ENCODE measurements around the gene TMC3.

The TMC3 gene

DNA sequence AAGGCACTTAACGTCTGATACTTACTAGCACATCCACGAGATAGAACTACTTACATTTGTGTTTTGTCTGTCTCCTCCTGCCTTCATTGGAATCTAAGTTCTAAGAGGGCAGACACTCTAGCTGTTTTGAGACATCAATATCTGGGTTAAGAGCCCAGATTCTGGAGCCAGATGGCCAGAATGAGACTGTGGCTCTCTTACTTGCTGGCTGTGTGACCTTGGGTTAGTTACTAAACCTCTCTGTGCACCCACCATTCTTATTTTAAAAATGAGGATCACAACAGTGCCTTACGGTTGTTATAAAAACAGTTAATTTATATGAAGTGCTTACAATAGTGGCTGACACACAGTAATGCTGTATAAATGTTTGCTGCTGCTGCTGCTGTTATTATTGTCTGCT lies 57.7 kb downstream of the TMC3 start:
- no peak for DNase-seq

DNA sequence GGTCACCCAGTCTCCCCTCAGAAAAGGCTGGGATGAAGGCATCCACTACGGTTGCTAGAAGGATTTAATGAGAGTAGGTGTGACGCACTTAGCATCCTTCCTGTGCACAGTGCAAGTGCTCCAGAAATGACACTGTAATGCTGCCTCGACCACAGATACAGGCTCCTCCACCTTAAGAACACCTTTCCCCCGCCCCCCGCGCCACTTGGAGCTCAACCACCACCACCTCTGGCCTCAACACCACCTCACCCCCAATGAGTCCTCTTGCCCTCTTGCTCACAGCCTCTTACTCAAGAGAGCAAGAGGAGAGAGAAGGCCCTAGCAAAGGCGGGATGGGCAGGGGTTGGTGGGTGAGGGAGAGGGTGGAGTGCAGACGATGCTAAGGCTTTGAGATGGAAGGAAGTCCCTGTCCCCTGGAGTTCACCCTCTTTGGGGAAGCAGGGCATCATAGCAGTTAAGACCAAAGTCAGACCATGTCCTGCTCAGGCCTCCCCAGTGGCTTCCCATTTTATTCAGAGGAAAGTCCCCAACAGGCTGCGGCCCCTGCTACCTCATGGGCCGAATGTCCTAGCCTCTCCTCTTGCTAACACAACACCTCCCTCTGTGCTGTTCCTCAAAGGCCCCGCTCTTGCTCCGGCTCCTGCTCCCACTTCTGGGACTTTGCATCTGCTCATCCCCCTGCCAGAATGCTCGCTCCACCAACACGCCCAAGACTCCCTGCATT lies 58.4 kb downstream of the TMC3 start:
- no peak for DNase-seq

DNA sequence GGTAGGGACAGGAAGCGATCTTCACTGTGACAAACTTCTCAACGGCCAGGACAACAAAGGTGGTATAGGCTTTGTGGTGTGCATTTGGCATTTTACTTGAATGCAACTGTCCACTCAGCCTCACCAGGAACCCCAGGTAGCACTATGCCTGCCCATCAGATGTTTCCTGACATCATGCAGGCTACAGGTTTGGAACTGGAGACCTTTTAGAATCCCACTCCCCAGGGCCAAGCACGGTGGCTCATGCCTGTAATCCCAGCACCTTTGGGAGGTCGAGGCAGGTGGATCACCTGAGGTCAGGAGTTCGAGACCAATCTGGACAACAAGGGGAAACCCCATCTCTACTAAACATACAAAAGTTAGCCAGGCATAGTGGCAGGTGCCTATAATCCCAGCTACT lies 59.6 kb downstream of the TMC3 start:
- no peak for DNase-seq

DNA sequence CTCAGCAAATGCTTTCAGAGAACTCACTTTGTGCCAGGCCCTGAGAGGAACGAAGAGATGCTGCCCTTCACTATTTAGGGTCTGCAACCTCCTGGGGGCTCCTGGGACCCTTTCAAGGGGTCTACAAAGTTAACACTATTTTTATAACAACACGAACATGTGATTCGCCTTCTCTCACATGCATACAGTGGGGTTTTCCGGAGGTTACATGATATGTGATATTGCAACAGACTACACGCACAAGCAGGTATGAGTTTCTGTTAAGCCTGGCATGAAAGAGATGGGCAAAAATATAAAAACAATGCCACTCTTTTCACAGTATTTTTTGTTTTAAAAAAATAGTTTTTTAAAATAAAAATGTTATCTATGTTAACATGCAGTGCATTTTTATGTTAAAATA lies 60.3 kb downstream of the TMC3 start:
- no peak for DNase-seq

DNA sequence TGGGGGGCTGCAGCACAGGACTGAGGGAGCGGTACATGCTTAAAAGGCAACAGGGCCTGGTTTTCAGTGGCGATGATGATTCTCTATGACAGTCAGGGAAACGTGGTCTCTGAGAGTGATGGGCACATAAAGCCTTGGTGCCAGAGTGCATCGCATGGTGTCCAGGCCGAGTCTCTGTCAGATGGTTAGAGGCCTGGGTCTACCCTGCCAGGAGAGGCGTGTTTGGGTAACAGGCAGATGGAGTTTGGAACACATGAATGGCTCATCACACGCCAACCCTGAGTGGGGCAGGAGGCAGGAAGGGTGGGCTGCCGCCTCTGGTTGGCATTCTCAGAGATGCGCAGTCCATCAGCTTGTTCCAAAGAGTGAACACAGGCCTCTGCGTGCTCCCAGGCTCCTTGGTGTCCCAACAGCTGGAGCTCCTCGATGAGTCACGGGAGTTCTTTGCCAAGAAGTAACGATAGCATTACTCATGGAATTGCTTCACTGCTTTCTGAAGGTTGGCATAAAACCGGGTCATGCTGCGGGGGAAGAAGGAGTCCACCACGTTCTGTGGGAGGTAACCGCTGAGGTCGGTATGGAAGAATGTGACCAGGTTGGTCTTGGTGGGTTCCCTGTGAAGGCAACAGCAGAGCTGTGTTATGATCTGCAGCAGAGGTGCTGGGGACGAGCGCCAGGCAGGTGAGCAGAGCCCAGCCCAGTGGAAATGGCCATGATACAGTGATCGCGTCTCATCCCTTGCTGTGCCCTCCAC lies 61.0 kb downstream of the TMC3 start:
- DNase-seq = no peak

DNA sequence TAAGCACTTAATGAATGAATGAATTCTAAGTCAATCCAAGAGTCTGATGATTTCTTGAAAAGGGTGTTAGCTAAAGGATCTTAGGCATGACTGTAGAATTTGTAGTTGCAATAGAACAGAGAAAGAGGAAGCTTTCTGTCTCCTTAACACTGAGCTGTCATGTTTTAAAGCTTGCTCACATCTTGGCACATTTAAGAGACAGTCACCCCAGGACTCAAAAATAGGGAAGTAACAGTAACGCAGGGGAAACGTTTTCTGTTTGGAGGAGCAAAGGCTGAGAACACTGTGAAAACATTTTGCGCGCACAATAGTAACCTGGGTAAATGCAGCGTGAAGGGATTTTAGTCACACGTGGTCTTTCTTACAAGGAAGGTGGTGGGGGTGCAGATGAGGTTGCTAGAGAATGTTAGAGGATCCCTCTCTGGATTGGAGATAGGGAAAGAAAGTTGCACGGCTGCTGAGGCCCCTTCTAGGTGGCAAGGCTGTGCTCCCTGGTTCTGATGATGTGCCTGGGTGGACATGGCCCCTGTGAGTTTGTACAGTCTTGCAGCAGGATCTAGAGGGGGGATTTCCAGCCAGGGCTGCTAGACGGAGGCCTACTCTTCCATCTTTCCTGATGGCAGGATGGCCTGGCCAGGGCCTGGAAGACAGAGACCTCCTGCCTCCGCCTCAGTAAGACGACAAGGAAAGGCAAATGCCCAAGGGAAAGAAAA lies 62.1 kb downstream of the TMC3 start:
- DNase-seq = no peak

DNA sequence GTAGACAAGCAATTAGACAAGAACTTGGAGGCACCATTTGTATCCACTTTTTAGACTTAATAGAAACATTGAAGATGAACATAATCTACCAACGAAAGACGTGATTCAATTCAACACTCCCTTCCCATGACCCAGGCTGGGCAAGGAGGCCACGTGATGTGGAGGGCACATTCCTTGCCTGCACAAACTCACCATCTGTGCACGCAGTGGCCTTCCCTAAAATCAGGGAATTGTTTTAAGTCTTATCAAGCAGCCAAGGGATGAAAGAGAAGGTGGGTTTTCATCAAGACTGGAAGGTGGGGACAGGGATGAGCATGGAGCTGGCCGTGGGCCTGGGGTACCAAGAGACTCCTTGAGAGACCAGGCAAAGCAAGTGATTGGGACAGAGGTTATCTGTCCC lies 63.5 kb downstream of the TMC3 start:
- DNase-seq = no peak

DNA sequence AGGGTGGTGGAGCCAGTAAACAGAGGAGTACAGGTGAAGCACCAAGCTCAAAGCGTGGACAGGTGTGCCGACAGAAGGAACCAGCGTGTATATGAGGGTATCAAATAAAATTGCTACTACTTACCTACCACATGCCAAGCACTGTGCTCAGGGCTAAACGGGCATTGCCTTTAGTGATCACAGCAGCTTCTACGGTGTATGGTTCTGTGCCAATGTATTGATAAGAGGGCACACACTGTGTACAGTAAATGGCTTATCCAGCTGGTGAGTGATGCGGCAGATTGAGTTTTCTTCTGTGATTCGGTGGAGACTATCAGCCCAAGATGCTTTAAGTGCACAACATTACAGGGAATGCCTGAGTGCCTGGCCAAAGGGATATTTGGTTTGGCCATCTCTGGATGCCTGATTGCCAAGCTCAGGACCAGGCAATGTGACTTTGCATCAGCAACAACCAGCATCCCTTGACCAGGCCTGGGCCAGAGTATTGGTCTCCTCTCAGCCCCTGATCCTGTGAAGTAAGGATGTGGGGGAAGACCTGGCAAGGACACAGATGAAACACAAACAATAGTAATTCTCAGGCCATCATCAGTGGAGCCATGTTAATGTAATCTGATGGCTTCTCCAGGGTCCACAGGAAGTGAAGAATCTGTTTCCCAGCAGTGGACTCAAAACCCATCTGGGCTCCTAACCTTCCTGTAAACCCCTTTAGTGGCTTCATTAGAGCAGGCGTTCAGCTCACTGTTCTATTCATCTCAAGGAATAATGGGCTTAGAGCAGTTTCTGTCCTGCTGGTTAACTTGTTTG lies 64.2 kb downstream of the TMC3 start:
- no peak for DNase-seq

DNA sequence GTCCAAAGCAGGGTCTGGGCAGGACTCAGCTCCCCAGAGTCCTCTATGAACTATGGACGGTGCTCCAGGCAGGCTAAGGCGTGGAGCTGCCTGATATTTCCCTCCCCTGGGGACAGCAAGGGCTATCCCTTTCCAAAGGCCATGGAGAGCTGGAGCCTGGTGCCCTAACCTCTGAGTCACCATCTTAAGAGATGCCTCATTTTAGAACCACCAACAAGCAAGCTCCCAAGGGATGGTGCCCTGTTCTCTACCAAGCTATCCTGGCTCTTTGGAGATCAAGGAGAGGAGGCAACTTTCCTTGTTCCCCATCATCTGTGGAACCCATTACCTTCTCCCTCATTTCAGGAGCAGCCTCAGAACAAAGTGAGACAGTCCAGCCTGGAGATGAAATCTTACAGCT lies 65.8 kb downstream of the TMC3 start:
- DNase-seq = no peak

DNA sequence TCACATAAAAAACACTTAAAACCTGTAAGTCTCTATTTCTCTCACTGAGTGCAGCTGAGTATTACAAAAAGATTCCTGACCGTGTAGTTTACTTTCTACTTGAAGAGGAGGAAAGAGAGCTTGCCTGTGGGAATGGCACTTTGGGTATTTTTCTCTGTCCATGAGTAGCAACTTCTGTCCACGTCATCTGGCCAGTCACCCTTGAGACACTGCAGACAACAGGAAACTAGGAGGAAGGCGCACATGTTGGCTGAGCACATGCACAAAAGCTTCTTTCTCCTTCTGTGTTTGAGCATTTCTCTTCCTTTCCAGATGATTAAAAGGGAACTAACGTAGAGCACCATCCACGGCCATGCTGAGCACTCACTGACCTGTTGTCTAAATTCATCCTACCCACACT lies 69.8 kb downstream of the TMC3 start:
- no peak for DNase-seq

DNA sequence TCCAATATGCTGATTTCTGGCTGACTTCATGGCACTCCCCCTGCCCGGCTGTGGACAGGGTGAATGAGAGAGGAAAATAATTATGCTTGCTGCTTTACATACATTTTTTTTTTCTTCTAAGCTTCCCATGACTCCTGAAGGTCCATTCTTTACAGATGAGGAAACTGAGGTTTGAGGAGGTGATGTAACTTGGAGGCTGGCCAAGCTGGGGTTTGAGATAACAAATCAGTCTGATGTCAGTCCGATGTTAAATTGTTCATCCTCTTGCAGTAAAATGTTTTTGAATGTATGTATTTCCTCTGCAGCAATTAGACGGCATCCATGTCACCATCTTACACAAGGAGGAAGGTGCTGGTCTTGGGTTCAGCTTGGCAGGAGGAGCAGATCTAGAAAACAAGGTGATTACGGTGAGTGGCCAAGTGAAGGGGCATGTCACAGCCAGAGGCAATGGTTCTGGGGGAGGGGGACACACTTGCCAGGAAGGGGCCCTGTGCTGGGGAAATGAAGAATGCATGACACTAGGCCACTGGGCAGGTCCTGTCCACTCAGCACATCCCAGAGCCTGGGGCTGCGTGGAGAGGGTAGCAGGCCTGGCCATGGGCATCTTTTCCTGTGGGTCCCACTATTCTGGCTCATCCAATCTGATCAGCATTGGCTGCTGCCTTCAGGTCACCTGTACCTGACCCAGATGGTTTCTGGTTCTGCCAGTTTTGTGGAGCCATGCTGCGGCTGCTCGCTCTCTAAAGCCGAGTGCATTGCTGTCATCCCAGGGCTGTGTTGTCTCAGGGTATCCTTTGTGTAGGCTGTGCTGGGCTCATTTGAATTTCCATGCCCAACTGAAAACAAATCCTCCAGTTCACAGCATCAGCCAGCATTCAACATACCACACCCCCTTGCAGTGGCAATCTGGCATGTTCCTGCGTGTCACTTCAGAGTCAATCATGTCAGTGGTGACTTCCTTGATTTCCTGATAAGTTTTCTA lies 70.5 kb downstream of the TMC3 start:
- no peak for DNase-seq

DNA sequence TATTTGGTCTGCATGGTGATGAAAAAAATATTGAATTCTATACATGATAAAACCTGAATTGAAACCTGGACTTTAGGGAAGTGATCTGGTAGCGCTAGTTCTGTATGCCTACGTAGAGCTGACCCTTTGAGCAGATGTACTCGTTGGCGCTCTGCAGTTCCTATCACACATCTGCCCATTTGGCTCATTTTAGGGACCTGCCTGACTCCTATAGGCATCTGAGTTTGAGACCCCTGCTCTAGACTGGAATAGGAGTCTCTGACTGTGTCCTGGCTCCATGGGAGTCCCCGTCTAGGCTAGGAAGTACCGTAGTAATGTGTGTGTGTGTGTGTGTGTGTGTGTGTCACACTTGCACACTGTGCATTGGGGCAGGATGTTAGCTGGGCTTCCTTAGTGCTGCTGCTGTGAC lies 71.3 kb downstream of the TMC3 start:
- no peak for DNase-seq

DNA sequence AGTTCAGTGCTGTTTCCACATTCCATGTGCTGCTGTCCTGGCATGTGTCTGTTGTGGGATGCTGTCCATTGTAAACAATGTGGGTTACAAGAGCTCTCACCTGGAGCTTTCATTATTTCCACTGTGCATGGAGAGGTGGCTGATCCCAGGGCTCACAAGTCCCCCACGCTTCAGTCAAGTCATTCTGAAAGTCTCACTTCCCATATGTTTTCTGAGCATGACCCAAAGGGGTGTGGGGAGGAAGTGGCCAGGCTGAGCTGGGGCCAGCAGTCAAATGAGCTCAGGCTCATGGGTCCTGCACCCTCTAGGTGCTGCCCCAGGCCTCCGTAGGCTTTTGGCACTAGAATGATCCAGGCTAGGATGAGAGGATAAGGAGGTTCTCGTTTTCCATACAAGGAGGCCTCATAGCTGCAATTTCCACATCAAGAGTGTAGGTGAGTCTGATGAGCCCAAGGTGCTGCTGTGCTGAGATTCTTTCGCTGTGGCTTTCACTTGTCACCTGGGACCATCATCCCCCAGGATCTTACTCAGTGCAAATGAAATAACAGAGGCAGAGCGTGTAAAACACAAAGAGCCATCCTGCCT lies 72.1 kb downstream of the TMC3 start:
- no peak for DNase-seq

DNA sequence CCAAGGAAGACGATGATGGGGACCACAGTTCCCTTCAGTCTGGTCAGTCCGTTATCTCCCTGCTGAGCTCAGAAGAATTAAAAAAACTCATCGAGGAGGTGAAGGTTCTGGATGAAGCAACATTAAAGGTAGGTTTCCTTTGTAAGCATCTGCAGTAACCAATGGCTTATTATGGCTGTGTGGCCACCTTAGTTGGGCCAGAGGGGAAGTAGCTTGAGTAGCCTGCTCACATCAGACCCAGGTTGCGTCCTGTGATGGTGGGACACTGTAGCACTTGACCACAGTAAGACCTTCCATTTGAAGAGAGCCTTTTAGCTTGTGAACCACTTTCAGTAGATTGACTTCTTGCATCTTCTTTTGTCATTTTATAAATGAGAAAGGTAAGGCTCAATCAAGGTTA lies 72.6 kb downstream of the TMC3 start:
- DNase-seq = no peak

DNA sequence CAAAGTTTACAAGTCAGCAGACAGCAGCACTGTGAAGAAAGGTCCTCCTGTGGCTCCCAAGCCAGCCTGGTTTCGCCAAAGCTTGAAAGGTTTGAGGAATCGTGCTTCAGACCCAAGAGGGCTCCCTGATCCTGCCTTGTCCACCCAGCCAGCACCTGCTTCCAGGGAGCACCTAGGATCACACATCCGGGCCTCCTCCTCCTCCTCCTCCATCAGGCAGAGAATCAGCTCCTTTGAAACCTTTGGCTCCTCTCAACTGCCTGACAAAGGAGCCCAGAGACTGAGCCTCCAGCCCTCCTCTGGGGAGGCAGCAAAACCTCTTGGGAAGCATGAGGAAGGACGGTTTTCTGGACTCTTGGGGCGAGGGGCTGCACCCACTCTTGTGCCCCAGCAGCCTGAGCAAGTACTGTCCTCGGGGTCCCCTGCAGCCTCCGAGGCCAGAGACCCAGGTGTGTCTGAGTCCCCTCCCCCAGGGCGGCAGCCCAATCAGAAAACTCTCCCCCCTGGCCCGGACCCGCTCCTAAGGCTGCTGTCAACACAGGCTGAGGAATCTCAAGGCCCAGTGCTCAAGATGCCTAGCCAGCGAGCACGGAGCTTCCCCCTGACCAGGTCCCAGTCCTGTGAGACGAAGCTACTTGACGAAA lies 74.3 kb downstream of the TMC3 start:
- no peak for DNase-seq

DNA sequence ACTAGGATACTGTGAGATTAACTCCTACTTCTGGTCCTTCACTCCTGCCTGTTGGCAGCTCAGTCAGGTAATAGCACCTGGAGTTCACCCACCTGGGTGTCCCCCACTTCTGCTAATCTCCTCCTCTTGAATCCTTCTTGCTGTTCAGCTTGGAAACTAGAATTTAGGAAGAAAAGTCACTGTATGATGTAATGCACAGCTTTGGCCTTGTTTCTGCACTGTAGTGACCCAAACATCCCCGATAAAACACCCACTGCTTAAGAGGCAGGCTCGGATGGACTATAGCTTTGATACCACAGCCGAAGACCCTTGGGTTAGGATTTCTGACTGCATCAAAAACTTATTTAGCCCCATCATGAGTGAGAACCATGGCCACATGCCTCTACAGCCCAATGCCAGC lies 74.9 kb downstream of the TMC3 start:
- DNase-seq = no peak

DNA sequence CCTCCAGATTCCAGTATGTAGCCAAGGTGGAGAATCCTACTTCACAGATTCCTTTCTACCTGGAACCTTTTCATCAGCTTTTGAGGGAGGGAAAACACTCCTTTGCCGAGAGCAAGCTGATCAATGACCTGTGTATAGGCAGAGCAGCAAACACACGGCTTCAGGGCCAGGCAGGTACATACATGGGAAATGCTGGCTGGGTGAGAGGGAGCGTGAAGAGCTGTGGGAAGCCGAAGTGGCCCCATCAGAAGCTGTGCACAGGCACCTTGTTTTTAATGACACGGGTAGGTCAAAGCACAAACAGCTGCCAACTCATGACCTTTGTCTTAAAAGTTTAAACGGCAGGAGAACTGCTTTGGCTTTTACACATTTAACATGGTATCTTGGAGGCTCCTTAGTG lies 75.4 kb downstream of the TMC3 start:
- DNase-seq = no peak

DNA sequence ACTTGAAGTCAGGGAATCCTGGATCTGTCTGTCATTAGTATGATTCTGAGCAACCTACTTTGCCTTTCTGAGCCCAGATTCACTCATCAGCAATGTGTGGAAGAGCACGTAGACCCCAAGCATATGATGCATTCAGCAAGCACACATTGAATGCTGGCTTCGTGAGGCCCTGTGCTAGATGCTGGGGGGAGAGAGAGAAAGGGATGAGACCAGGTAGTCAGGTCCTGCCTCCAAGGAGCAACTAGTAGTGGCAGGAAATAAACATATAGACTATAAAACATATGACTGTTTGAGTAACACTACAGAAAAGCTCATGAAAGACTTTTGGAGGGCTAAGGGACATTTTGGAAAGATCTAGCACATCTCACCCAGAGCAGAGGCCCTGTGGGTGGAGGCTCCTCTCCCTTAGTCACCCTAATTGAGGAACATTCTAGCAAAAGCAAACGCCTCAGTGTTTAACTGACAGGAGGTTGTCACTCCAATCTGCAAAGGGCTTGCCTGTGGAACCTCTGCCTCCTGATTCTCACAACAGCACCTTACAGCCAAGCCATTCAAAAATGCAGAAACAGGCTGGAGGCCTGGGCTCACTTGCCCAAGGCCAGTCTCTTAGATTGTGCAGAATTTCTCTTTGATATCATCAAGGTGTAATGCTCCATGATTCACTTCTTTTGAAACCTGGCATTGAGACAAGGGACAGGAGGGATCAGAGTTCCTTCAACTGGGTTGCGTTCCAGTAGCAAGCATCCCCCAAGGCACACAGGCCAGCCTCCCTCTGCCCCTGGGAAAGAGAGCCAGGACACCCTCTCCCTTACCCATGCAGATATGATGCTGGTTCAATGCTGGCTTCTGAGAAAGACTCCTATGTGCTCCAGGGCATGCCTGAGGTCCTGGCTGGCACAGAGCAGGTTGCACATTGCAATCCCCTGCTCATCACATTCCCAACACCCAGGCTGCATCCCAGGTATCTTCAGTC lies 76.1 kb downstream of the TMC3 start:
- DNase-seq = no peak

DNA sequence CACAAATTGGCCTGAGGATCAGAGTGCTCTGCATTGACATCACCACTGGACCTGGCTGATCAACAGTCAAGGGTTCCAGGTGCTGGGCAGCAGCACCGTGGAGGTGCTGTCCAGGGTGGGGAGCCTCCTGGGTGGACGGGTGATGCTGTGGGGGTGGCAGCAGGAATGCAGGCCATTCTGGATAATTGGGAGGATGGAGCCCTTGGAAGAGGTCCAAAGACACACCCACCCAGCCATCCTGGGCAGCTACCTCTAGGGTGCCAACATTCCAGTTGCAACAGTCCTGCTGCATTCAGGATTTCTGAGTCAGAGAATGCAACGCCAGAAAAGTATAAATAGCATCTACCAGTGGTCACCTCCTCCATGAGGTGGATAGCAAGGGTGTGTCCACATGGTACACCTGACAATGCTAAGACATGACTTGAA lies 76.9 kb downstream of the TMC3 start:
- DNase-seq = no peak

DNA sequence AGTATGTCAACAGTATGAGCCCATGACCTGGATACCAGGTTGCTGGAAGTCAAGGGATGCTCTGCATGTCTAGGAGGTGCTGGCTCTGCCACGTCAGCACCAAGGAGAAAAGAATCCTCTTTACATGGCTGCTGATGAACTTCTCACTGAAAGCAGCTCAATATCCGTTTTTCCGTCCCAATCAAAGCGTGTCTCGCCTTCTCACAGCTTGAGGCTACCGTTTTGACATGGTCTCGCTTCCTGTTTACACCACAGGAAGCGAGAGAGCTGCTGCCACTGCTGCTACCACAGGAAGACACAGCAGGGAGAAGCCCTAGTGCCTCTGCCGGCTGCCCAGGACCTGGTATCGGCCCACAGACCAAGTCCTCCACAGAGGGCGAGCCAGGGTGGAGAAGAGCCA lies 77.3 kb downstream of the TMC3 start:
- DNase-seq = peak; percentile 51

Data from activated CD8-positive, alpha-beta memory T cell treated with anti-CD3 and anti-CD28 coated beads, Interleukin-2, amount 50 U/mL, for 4 hours (primary cell).